PC-9 (cell line): ENCODE data around the gene TMCC1. TPM values are rescaled to one million over a fixed set of nuclear protein-coding genes. Genes with fewer than 3 reads are reported as not detected.

Experiments
- BruUV-seq: library from RNA; stranded (reverse); fragments of 400-500 nt; replicated peaks from 2 replicates; lab custom pipeline; 2021; lab: Mats Ljungman, UMichigan
- CTCF ChIA-PET: fragments of 300-600 bp; sonication (Branson Sonifier 250); formaldehyde crosslinking; loops from one replicate; lab custom pipeline; 2022; ENCODE audit warnings: antibody characterized with exemption; lab: Charles Lee
- POLR2A ChIA-PET: fragments of 300-600 bp; sonication (Branson Sonifier 250); formaldehyde crosslinking; loops from one replicate; lab custom pipeline; 2022; ENCODE audit warnings: antibody characterized with exemption; ENCODE audit not compliant: unreplicated experiment; lab: Charles Lee
- DNase-seq, 2 experiments: peaks; one replicate each; pipeline versions ENCODE4 v3.0.0 to v3.0.0-alpha.2; 2015 to 2022; ENCODE audit warnings: mixed read lengths in 1 of 2
- H2AFZ ChIP-seq: fragments of 200-600 bp; sonication (generic); 2 replicates; pipeline ENCODE4 v1.8.1; 2017; ENCODE audit warnings: antibody characterized with exemption
- H3F3A ChIP-seq: fragments of 200-600 bp; sonication (generic); 2 replicates; pipeline ENCODE4 v1.8.1; 2017; ENCODE audit warnings: antibody characterized with exemption, mild to moderate bottlenecking, low read depth; ENCODE audit not compliant: insufficient read depth
- H3K27ac ChIP-seq: fragments of 200-600 bp; sonication (generic); 2 replicates; pipeline ENCODE4 v1.6.1; 2016; ENCODE audit warnings: mixed run types
- H3K27me3 ChIP-seq: fragments of 200-600 bp; sonication (generic); 2 replicates; pipeline ENCODE4 v1.6.1; 2016; ENCODE audit warnings: low read depth, mixed run types; ENCODE audit not compliant: insufficient read depth
- H3K36me3 ChIP-seq: fragments of 200-600 bp; sonication (generic); 2 replicates; pipeline ENCODE4 v1.6.1; 2016; ENCODE audit warnings: low read depth, mixed run types
- H3K4me1 ChIP-seq: fragments of 200-600 bp; sonication (generic); replicated peaks from 2 replicates; pipeline ENCODE4 v1.6.1; 2016; ENCODE audit warnings: mixed run types; ENCODE audit not compliant: insufficient read depth
- H3K4me2 ChIP-seq: fragments of 200-600 bp; sonication (generic); 2 replicates; pipeline ENCODE4 v1.6.1; 2017; ENCODE audit warnings: mixed run types
- H3K4me3 ChIP-seq: fragments of 200-600 bp; sonication (generic); 2 replicates; pipeline ENCODE4 v1.6.1; 2016; ENCODE audit warnings: mixed run types
- H3K79me2 ChIP-seq: fragments of 200-600 bp; sonication (generic); 2 replicates; pipeline ENCODE4 v1.6.1; 2017; ENCODE audit warnings: low read depth, mixed run types
- H3K9me2 ChIP-seq: fragments of 200-600 bp; sonication (generic); 2 replicates; pipeline ENCODE4 v1.8.1; 2017; ENCODE audit warnings: mild to moderate bottlenecking; ENCODE audit not compliant: insufficient read depth
- H3K9me3 ChIP-seq: fragments of 200-600 bp; sonication (generic); 2 replicates; pipeline ENCODE4 v1.8.1; 2016; ENCODE audit warnings: low read depth; ENCODE audit not compliant: insufficient read depth
- H4K20me1 ChIP-seq: fragments of 200-600 bp; sonication (generic); 2 replicates; pipeline ENCODE4 v1.8.1; 2017; ENCODE audit not compliant: insufficient read depth
- EZH2 ChIP-seq: fragments of 200-600 bp; sonication (generic); IDR thresholded peaks from 2 replicates; pipeline ENCODE4 v1.8.0; 2017; ENCODE audit warnings: antibody characterized with exemption, low read depth
- intact Hi-C: fragments of 100-400 bp; cut with micrococcal nuclease; formaldehyde crosslinking; loops from one replicate; pipeline ENCODE4 v1.10.0; 2022; ENCODE audit not compliant: unreplicated experiment
- total RNA-seq: library from RNA; stranded (reverse); gene quantifications from 2 replicates; pipeline ENCODE4 v1.2.3, GENCODE V29; 2021
- TF ChIP-seq, protein P1 (sequence below): fragments of 200-600 bp; sonication (generic); conservative IDR thresholded peaks from 2 replicates; pipeline ENCODE4 v1.6.1; 2017; ENCODE audit warnings: mixed run types, antibody characterized with exemption, mild to moderate bottlenecking, moderate library complexity

TMCC1 gene
- total RNA-seq, 1 experiment from 2014 or later: 41.4 TPM

DNA sequence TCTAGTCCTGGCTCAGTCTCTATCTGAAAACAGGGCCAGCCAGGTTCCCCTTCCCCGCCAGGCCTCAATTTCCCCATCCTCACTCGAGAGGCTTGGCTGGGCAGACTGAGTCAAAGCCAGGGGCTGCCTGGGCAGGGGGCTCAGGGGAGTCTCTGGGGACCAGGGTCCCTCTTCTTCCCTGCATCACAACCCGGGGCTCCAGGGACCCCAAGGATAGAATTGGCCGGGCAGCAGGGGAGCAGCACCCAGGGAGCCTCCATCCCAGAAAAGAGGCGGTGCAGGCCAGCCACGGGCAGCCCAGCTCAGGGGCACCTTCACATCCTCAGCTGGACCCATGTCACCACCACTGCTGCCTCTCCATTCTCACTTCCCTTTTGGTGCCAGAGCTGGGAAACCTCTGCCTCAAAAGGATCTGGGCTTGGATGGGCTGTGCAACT is 273.8 kb downstream of the TMCC1 start:
- intact Hi-C loops: no loop called here
- H3K36me3 ChIP-seq: no peaks in the 10 kb centered on the region
- H3K9me3 ChIP-seq: no peaks in the 10 kb centered on the region
- H3K4me1 ChIP-seq: no peaks in the 10 kb centered on the region
- H3K27ac ChIP-seq: no peak overlapping the region
- BruUV-seq: no TSS peak
- H4K20me1 ChIP-seq: no peaks in the 10 kb centered on the region
- no peak for DNase-seq
- peaks cover 4% of the 10 kb centered on the region for H3F3A ChIP-seq
- CTCF ChIA-PET: no interaction called here
- H3K9me2 ChIP-seq: no peaks in the 10 kb centered on the region
- H3K27me3 ChIP-seq: no peaks in the 10 kb centered on the region
- no peak overlapping the region for H3K4me2 ChIP-seq
- POLR2A ChIA-PET: no interaction called here
- TF ChIP-seq, protein P1, sequence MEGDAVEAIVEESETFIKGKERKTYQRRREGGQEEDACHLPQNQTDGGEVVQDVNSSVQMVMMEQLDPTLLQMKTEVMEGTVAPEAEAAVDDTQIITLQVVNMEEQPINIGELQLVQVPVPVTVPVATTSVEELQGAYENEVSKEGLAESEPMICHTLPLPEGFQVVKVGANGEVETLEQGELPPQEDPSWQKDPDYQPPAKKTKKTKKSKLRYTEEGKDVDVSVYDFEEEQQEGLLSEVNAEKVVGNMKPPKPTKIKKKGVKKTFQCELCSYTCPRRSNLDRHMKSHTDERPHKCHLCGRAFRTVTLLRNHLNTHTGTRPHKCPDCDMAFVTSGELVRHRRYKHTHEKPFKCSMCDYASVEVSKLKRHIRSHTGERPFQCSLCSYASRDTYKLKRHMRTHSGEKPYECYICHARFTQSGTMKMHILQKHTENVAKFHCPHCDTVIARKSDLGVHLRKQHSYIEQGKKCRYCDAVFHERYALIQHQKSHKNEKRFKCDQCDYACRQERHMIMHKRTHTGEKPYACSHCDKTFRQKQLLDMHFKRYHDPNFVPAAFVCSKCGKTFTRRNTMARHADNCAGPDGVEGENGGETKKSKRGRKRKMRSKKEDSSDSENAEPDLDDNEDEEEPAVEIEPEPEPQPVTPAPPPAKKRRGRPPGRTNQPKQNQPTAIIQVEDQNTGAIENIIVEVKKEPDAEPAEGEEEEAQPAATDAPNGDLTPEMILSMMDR: no peak
- no peak for TF ChIP-seq EZH2
- no peak overlapping the region for H2AFZ ChIP-seq
- no peaks in the 10 kb centered on the region for H3K79me2 ChIP-seq
- no peak overlapping the region for H3K4me3 ChIP-seq

DNA sequence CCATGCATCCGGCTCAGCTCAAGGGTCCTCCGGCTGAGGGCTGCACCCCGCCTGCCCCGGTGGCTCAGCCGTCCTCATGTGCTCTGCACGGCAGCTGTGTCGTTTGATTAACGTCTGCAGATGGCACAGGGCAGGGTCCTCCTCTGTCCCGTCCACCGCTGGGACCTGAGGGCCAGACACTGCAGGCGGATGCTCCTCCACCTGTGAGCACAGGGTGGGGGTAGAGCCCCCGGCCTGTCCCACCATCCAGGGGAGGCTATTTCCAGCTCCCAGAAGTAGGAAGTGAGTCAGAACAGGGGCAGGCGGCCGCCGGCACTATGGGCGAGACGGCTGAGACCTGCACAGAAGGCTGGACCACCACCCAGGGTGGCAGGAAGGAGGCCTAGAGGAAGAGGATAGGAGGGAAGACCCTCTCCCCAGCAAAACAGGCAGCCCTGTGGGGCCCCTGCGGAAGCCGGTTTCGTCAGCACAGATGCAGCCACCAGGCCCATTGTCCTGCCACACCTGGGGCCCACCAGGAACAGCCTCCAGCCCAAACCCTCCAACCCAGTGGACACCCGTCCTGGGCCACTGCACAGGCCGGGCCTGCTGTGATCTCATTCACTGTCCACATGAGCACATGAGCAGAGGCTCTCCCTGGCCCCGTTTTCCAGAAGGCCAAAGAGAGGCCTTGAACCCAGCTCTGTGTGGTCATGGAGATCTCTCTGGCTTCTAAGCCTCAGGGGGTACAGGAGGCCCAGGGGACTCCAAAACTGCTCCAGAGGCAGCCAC is 274.4 kb downstream of the TMCC1 start:
- CTCF ChIA-PET: interaction anchor here (0.5 kb wide), 1 partner anchor 189 kb away, joined by 3 read pairs; no protein-coding TSS in a partner anchor
- BruUV-seq: no TSS peak
- H3K9me3 ChIP-seq: no peaks in the 10 kb centered on the region
- intact Hi-C loops: no loop called here
- H3K79me2 ChIP-seq: no peaks in the 10 kb centered on the region
- no peaks in the 10 kb centered on the region for H3K9me2 ChIP-seq
- H3K36me3 ChIP-seq: no peaks in the 10 kb centered on the region
- H4K20me1 ChIP-seq: no peaks in the 10 kb centered on the region
- H3K4me3 ChIP-seq: no peak overlapping the region
- H3K27ac ChIP-seq: no peak overlapping the region
- H2AFZ ChIP-seq: no peak overlapping the region
- H3K4me1 ChIP-seq: no peaks in the 10 kb centered on the region
- H3K27me3 ChIP-seq: no peaks in the 10 kb centered on the region
- no peak for DNase-seq
- H3F3A ChIP-seq: peaks cover 4% of the 10 kb centered on the region
- no peak for TF ChIP-seq EZH2
- TF ChIP-seq, protein P1: no peak
- H3K4me2 ChIP-seq: no peak overlapping the region
- POLR2A ChIA-PET: no interaction called here

DNA sequence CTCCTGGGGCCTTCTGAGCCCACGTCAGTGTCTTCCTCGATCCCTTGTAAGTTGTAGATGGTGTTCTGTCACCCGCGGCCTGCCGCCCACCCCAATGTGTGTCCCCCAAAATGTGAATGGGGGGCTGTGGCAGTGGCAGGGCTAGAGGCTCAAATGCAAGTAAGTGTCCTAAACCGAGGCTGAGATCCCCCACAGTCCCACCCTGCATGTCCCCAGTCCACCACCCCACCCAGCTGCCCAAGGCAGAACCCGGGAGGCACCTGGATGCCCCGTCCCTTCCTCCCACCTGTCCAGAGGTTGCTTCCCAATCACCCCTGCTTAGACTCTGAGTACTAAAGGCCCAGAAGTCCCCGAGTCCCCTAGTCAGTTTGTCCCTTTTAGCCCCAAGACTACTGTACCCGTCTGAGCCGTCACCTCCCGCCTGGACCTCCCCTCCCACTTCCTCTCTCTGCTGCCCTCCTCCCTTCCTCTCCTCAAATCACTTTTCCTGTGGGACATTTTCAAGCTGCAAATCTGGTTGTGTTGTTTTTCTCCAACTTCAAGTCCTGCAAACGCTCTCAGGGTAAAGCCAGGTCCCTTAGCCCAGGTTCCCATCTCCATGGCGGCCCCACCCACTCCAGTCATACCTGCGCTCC is 275.2 kb downstream of the TMCC1 start:
- Histone ChIP-seq H3K4me3 (no peak overlapping the region), H3F3A (peaks cover 4% of the 10 kb centered on the region), H4K20me1 (no peaks in the 10 kb centered on the region), H3K9me2 (no peaks in the 10 kb centered on the region), H2AFZ (no peak overlapping the region), H3K4me2 (no peak overlapping the region), H3K27ac (no peak overlapping the region), H3K27me3 (no peaks in the 10 kb centered on the region), H3K36me3 (no peaks in the 10 kb centered on the region), H3K79me2 (no peaks in the 10 kb centered on the region), H3K4me1 (no peaks in the 10 kb centered on the region), H3K9me3 (no peaks in the 10 kb centered on the region)
- no peak for TF ChIP-seq EZH2
- TF ChIP-seq, protein P1: no peak
- no TSS peak for BruUV-seq
- POLR2A ChIA-PET: no interaction called here
- CTCF ChIA-PET: interaction anchor here (0.5 kb wide), 1 partner anchor 190 kb away, joined by 3 read pairs; no protein-coding TSS in a partner anchor
- no peak for DNase-seq
- intact Hi-C loops: no loop called here
